GM23338 (cell line): Measurements from ENCODE around the gene ROR1. TPM values are rescaled to one million over a fixed set of nuclear protein-coding genes. Genes with fewer than 3 reads are reported as not detected.

ENCODE experiments used
- ATAC-seq: fragments of 200-7000 bp; cut with Tn5 transposase; 3 replicates; pipeline ENCODE4 v1.9.1; 2020
- DNase-seq: peaks from one replicate; pipeline ENCODE4 v3.0.0-alpha.2; 2015; ENCODE audit warnings: low spot score
- H2AFZ ChIP-seq: fragments of 200-600 bp; sonication (generic); 2 replicates; pipeline ENCODE4 v1.8.0; 2016; ENCODE audit warnings: antibody characterized with exemption, mild to moderate bottlenecking, moderate library complexity
- H3F3A ChIP-seq: fragments of 200-600 bp; sonication (generic); replicated peaks from 2 replicates; pipeline ENCODE4 v1.8.0; 2017; ENCODE audit warnings: antibody characterized with exemption, mixed run types, low read depth
- H3K27ac ChIP-seq: fragments of 200-600 bp; sonication (generic); 2 replicates; pipeline ENCODE4 v1.6.1; 2016; ENCODE audit warnings: low read depth
- H3K27me3 ChIP-seq: fragments of 200-600 bp; sonication (generic); 2 replicates; pipeline ENCODE4 v1.8.0; 2016; ENCODE audit warnings: mild to moderate bottlenecking, mixed run types, moderate library complexity; ENCODE audit not compliant: insufficient read depth
- H3K36me3 ChIP-seq: fragments of 200-600 bp; sonication (generic); 2 replicates; pipeline ENCODE4 v1.8.0; 2016; ENCODE audit warnings: mild to moderate bottlenecking; ENCODE audit not compliant: insufficient read depth
- H3K4me1 ChIP-seq: fragments of 200-600 bp; sonication (generic); 2 replicates; pipeline ENCODE4 v1.8.0; 2016; ENCODE audit warnings: mild to moderate bottlenecking, moderate library complexity; ENCODE audit not compliant: insufficient read depth
- H3K4me2 ChIP-seq: fragments of 200-600 bp; sonication (generic); 2 replicates; pipeline ENCODE4 v1.7.1; 2017; ENCODE audit warnings: mixed run types
- H3K4me3 ChIP-seq: fragments of 200-600 bp; sonication (generic); 2 replicates; pipeline ENCODE4 v1.6.1; 2016; ENCODE audit warnings: mixed run types
- H3K79me2 ChIP-seq: fragments of 200-600 bp; sonication (generic); replicated peaks from 2 replicates; pipeline ENCODE4 v1.8.0; 2017; ENCODE audit warnings: mild to moderate bottlenecking; ENCODE audit not compliant: insufficient read depth
- H3K9me2 ChIP-seq: fragments of 200-600 bp; sonication (generic); 2 replicates; pipeline ENCODE4 v1.8.0; 2017; ENCODE audit not compliant: insufficient read depth
- H4K20me1 ChIP-seq: fragments of 200-600 bp; sonication (generic); replicated peaks from 2 replicates; pipeline ENCODE4 v1.8.0; 2017; ENCODE audit warnings: mild to moderate bottlenecking; ENCODE audit not compliant: insufficient read depth
- H3K27ac Mint-ChIP-seq: 2 replicates; pipeline ENCODE4 v1.8.0; 2020; ENCODE audit warnings: inconsistent platforms, mild to moderate bottlenecking, moderate library complexity, mixed read lengths
- H3K27me3 Mint-ChIP-seq: 3 replicates; pipeline ENCODE4 v1.8.0; 2022; ENCODE audit warnings: low read depth, mild to moderate bottlenecking, moderate library complexity, mixed read lengths, inconsistent platforms; ENCODE audit not compliant: insufficient read depth, poor library complexity
- H3K36me3 Mint-ChIP-seq: 3 replicates; pipeline ENCODE4 v1.8.0; 2021; ENCODE audit warnings: low read depth, mild to moderate bottlenecking, inconsistent platforms, moderate library complexity, mixed read lengths
- H3K4me1 Mint-ChIP-seq: 3 replicates; pipeline ENCODE4 v1.8.0; 2020; ENCODE audit warnings: mild to moderate bottlenecking, inconsistent platforms, mixed read lengths
- H3K4me3 Mint-ChIP-seq: 3 replicates; pipeline ENCODE4 v1.8.0; 2021; ENCODE audit warnings: moderate library complexity, mild to moderate bottlenecking, inconsistent platforms, mixed read lengths
- H3K9me3 Mint-ChIP-seq: 3 replicates; pipeline ENCODE4 v1.8.0; 2020; ENCODE audit warnings: moderate library complexity, mild to moderate bottlenecking, inconsistent platforms, mixed read lengths
- JUNB ChIP-seq: IDR thresholded peaks from one replicate; pipeline ENCODE4 v1.6.1; 2016; ENCODE audit warnings: antibody characterized with exemption; ENCODE audit not compliant: unreplicated experiment
- polyA plus RNA-seq: library from polyadenylated mRNA; unstranded; fragments of >200 nt; fragmentation: Nextera tagmentation; extraction: Ambion mirVana; gene quantifications from 2 replicates; pipeline ENCODE4 v1.2.1, GENCODE V29; 2016
- total RNA-seq: library from RNA; depleted of rRNA; stranded (reverse); fragments of >200 nt; shearing (Covaris generic); gene quantifications from 2 replicates; pipeline ENCODE4 v1.2.3, GENCODE V29; 2014
- TF ChIP-seq, protein P1 (sequence below), 2 experiments: fragments of 200-600 bp in 1 of 2; sonication (generic) in 1 of 2; conservative IDR thresholded peaks; 2 replicates each; pipeline versions ENCODE4 v1.5.1 to v1.6.1; 2016 to 2017; ENCODE audit warnings: antibody characterized with exemption in 2 of 2, low read depth in 2 of 2, mild to moderate bottlenecking in 2 of 2, moderate library complexity in 1 of 2
- TF ChIP-seq, protein P2 (sequence below): IDR thresholded peaks from one replicate; pipeline ENCODE4 v1.6.1; 2018; ENCODE audit warnings: antibody characterized with exemption; ENCODE audit not compliant: unreplicated experiment

Gene ROR1
- total and polyA plus RNA-seq, 2 experiments from 2014 or later: 59.7 to 96.0 TPM

DNA sequence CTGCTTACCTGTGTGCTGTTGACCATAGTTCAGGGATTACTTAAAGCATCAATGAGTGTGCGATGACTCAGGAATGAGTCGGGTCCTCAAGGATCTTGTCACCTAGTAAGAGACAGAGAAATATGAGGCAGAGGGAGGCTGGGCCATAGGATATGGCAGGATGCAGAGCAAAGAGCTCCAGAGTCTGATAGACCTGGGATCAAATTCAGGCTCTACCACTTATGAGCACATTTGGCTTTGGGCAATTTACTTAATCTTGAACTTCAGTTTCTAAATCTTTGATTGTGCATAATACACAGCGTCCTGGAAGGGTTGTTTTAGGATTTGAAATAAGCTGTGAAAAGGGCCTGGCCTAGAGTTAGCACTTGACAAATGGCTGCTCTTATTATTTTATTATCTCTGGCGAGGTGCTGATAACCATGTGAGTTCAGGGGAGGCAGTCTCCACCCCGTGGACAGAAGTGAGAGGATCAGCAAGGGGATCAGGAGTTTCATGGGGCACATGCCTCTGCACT, 94.5 kb downstream of the ROR1 start:
- Mint-ChIP-seq H3K27me3 (no peaks in the 10 kb centered on the region), H3K9me3 (no peaks in the 10 kb centered on the region), H3K4me3 (no peak overlapping the region), H3K27ac (peak overlapping the region; percentile 47), H3K36me3 (no peaks in the 10 kb centered on the region; the same call in 2 of the 3 replicates), H3K4me1 (peaks cover 73% of the 10 kb centered on the region)
- no peak for DNase-seq
- peaks cover 17% of the 10 kb centered on the region for H4K20me1 ChIP-seq
- H3K4me2 ChIP-seq: no peak overlapping the region
- peaks cover 6% of the 10 kb centered on the region; the same call in 1 of the 2 replicates for H3K9me2 ChIP-seq
- TF ChIP-seq, protein P1, sequence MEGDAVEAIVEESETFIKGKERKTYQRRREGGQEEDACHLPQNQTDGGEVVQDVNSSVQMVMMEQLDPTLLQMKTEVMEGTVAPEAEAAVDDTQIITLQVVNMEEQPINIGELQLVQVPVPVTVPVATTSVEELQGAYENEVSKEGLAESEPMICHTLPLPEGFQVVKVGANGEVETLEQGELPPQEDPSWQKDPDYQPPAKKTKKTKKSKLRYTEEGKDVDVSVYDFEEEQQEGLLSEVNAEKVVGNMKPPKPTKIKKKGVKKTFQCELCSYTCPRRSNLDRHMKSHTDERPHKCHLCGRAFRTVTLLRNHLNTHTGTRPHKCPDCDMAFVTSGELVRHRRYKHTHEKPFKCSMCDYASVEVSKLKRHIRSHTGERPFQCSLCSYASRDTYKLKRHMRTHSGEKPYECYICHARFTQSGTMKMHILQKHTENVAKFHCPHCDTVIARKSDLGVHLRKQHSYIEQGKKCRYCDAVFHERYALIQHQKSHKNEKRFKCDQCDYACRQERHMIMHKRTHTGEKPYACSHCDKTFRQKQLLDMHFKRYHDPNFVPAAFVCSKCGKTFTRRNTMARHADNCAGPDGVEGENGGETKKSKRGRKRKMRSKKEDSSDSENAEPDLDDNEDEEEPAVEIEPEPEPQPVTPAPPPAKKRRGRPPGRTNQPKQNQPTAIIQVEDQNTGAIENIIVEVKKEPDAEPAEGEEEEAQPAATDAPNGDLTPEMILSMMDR (conservative IDR thresholded peaks at IDR 0.05; ENCODE audit: low read depth in 2 of 2): peak; percentile 27 to 46; a peak in 2 of 4 replicates
- TF ChIP-seq JUNB: no peak
- H3F3A ChIP-seq: no peaks in the 10 kb centered on the region
- H3K36me3 ChIP-seq: no peaks in the 10 kb centered on the region
- H3K27me3 ChIP-seq: no peaks in the 10 kb centered on the region
- ATAC-seq: peak; percentile 46
- no peak overlapping the region for H3K4me3 ChIP-seq
- peaks cover 100% of the 10 kb centered on the region for H3K79me2 ChIP-seq
- H2AFZ ChIP-seq: no peak overlapping the region
- peaks cover 64% of the 10 kb centered on the region for H3K4me1 ChIP-seq
- 0 out of 2 replicates have a peak overlapping the region, but pooled peaks have one; percentile 3 for H3K27ac ChIP-seq

DNA sequence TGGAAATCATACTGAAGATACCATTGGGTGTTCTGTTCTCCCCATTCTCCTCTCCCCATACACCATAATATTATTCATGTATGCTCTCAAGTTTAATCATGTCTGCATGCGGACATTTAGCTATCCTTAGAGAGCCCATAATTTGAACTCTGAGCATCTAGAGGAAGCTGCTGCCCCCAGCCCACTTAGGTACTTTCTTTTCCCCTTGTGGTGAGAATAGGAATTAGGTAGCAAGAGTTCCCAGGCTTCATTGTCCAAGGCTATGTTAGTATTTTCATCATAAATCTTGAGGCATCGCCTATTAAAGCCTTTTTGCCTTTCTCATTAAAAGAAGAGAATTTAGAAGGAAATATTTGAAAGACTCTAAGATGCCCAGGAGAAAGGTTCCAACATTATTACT, 96.3 kb downstream of the ROR1 start:
- H3K36me3 ChIP-seq: no peaks in the 10 kb centered on the region
- peak; percentile 26 for ATAC-seq
- peaks cover 6% of the 10 kb centered on the region; the same call in 1 of the 2 replicates for H3K9me2 ChIP-seq
- peaks cover 77% of the 10 kb centered on the region for H3K4me1 Mint-ChIP-seq
- H3K4me3 Mint-ChIP-seq: no peak overlapping the region
- no peak overlapping the region for H3K27ac Mint-ChIP-seq
- H2AFZ ChIP-seq: no peak overlapping the region
- H3K36me3 Mint-ChIP-seq: no peaks in the 10 kb centered on the region; the same call in 2 of the 3 replicates
- no peak overlapping the region for H3K27ac ChIP-seq
- H3F3A ChIP-seq: no peaks in the 10 kb centered on the region
- peaks cover 62% of the 10 kb centered on the region for H3K4me1 ChIP-seq
- TF ChIP-seq, protein P1 (conservative IDR thresholded peaks at IDR 0.05; ENCODE audit: low read depth in 2 of 2): peak; percentile 23 to 62
- TF ChIP-seq, protein P2, sequence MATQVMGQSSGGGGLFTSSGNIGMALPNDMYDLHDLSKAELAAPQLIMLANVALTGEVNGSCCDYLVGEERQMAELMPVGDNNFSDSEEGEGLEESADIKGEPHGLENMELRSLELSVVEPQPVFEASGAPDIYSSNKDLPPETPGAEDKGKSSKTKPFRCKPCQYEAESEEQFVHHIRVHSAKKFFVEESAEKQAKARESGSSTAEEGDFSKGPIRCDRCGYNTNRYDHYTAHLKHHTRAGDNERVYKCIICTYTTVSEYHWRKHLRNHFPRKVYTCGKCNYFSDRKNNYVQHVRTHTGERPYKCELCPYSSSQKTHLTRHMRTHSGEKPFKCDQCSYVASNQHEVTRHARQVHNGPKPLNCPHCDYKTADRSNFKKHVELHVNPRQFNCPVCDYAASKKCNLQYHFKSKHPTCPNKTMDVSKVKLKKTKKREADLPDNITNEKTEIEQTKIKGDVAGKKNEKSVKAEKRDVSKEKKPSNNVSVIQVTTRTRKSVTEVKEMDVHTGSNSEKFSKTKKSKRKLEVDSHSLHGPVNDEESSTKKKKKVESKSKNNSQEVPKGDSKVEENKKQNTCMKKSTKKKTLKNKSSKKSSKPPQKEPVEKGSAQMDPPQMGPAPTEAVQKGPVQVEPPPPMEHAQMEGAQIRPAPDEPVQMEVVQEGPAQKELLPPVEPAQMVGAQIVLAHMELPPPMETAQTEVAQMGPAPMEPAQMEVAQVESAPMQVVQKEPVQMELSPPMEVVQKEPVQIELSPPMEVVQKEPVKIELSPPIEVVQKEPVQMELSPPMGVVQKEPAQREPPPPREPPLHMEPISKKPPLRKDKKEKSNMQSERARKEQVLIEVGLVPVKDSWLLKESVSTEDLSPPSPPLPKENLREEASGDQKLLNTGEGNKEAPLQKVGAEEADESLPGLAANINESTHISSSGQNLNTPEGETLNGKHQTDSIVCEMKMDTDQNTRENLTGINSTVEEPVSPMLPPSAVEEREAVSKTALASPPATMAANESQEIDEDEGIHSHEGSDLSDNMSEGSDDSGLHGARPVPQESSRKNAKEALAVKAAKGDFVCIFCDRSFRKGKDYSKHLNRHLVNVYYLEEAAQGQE: no peak
- H3K9me3 Mint-ChIP-seq: no peaks in the 10 kb centered on the region
- H3K4me2 ChIP-seq: no peak overlapping the region
- no peaks in the 10 kb centered on the region for H3K27me3 Mint-ChIP-seq
- DNase-seq: peak; percentile 60
- H3K79me2 ChIP-seq: peaks cover 100% of the 10 kb centered on the region
- peaks cover 27% of the 10 kb centered on the region for H4K20me1 ChIP-seq
- H3K27me3 ChIP-seq: no peaks in the 10 kb centered on the region
- no peak overlapping the region for H3K4me3 ChIP-seq
